IMR-90 (cell line): ENCODE results near the gene SLC22A16.

ENCODE experiments used
- CEBPB ChIP-seq: IDR thresholded peaks from 2 replicates; pipeline ENCODE4 v1.6.1; 2012; ENCODE audit warnings: low read depth, low read length, improper control_type of control experiment
- CHD1 ChIP-seq: IDR thresholded peaks from 2 replicates; pipeline ENCODE4 v1.6.1; 2012; ENCODE audit warnings: low read depth, low read length, improper control_type of control experiment
- FOS ChIP-seq: fragments of 150-350 bp; IDR thresholded peaks from 2 replicates; pipeline ENCODE4 v1.6.1; 2016; ENCODE audit warnings: low read depth, low read length
- MXI1 ChIP-seq: IDR thresholded peaks from 2 replicates; pipeline ENCODE4 v1.6.1; 2012; ENCODE audit warnings: low read depth, mild to moderate bottlenecking, low read length, moderate library complexity, borderline replicate concordance
- POLR2A ChIP-seq: IDR thresholded peaks from 2 replicates; pipeline ENCODE4 v1.6.1; 2012; ENCODE audit warnings: mild to moderate bottlenecking, low read depth, low read length
- RAD21 ChIP-seq: IDR thresholded peaks from 2 replicates; pipeline ENCODE4 v1.6.1; 2012; ENCODE audit warnings: low read length, improper control_type of control experiment
- RFX5 ChIP-seq: IDR thresholded peaks from 2 replicates; pipeline ENCODE4 v1.8.0; 2012; ENCODE audit warnings: low read depth, mild to moderate bottlenecking, low read length, moderate library complexity
- TF ChIP-seq, protein P1 (sequence below): conservative IDR thresholded peaks from 2 replicates; pipeline ENCODE4 v1.5.1; 2012; ENCODE audit warnings: mild to moderate bottlenecking, low read depth, low read length, improper control_type of control experiment
- TF ChIP-seq, protein P2 (sequence below): fragments of 150-350 bp; IDR thresholded peaks from 2 replicates; pipeline ENCODE4 v1.6.1; 2017; ENCODE audit warnings: mild to moderate bottlenecking, antibody characterized with exemption, low read length, low read depth

DNA sequence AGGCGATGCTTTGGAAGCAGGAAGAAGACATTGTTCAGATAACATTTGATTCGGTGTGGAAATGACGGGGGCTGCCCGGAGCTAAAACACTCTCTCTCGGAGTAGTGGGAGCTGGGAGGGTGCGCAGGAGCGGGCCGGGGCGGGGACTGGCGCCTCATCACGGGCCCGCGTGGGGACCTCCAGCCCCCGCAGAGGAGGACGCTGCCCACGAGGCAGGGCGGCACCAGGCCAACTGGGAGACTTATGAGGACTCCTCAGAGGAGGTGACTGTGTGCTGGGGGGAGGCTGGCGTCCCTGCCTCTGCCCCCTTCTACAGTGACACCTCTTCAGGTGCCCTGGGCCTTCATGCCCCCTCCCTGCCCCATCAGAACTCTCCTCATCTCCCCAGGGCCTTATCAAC lies 76.2 kb downstream of the SLC22A16 start:
- TF ChIP-seq, protein P1, sequence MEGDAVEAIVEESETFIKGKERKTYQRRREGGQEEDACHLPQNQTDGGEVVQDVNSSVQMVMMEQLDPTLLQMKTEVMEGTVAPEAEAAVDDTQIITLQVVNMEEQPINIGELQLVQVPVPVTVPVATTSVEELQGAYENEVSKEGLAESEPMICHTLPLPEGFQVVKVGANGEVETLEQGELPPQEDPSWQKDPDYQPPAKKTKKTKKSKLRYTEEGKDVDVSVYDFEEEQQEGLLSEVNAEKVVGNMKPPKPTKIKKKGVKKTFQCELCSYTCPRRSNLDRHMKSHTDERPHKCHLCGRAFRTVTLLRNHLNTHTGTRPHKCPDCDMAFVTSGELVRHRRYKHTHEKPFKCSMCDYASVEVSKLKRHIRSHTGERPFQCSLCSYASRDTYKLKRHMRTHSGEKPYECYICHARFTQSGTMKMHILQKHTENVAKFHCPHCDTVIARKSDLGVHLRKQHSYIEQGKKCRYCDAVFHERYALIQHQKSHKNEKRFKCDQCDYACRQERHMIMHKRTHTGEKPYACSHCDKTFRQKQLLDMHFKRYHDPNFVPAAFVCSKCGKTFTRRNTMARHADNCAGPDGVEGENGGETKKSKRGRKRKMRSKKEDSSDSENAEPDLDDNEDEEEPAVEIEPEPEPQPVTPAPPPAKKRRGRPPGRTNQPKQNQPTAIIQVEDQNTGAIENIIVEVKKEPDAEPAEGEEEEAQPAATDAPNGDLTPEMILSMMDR: no peak
- no peak for TF ChIP-seq POLR2A
- no peak for TF ChIP-seq CEBPB
- no peak for TF ChIP-seq RFX5
- TF ChIP-seq, protein P2, sequence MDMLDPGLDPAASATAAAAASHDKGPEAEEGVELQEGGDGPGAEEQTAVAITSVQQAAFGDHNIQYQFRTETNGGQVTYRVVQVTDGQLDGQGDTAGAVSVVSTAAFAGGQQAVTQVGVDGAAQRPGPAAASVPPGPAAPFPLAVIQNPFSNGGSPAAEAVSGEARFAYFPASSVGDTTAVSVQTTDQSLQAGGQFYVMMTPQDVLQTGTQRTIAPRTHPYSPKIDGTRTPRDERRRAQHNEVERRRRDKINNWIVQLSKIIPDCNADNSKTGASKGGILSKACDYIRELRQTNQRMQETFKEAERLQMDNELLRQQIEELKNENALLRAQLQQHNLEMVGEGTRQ: no peak
- TF ChIP-seq FOS: no peak
- no peak for TF ChIP-seq CHD1
- TF ChIP-seq MXI1: no peak
- no peak for TF ChIP-seq RAD21
